Measurements from ENCODE around the gene SLC27A6. TPM values are rescaled to one million over a fixed set of nuclear protein-coding genes. Genes with fewer than 3 reads are reported as not detected.
A peak's percentile ranks its signal among the peaks of the same experiment; 100 is the strongest.
"Not testable (repeated sequence)": the region's sequence is repeated elsewhere in the genome, so short reads cannot be mapped to it uniquely, and the experiment has no call there.

The SLC27A6 gene, protein sequence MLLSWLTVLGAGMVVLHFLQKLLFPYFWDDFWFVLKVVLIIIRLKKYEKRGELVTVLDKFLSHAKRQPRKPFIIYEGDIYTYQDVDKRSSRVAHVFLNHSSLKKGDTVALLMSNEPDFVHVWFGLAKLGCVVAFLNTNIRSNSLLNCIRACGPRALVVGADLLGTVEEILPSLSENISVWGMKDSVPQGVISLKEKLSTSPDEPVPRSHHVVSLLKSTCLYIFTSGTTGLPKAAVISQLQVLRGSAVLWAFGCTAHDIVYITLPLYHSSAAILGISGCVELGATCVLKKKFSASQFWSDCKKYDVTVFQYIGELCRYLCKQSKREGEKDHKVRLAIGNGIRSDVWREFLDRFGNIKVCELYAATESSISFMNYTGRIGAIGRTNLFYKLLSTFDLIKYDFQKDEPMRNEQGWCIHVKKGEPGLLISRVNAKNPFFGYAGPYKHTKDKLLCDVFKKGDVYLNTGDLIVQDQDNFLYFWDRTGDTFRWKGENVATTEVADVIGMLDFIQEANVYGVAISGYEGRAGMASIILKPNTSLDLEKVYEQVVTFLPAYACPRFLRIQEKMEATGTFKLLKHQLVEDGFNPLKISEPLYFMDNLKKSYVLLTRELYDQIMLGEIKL
- total RNA-seq (2014; rRNA removed; shearing (Covaris generic)) = not detected in 2 replicates

DNA sequence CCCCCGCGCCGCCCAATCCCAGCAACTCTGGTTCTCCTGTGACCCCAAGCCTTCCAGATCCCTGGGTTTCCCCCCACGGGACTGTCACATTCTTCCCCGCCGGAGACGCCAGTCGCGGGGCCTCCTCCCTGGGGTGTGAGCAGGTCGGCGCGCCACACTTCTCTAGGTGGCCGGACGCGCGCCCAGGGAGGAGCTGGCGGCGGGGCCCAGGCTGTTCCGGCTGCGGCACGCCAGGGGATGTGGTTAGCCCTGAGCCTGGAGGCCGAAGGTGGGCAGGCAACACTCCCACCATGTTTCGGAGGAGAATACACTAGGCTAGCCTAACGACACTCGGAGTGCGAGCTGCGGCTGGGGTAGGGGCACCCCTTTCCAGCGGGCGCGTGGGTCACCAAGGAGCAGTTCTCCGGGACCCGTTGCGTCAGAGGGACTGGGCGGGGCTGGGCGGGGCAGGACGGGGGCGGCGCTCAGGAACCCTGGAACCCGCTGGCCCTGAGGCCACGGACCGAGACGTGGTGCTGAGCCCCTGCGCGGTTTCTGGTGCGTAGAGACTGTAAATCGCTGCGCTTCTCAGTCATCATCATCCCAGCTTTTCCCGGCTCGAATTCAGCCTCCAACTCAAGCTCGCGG, at the start of gene SLC27A6:
TSS of gene SLC27A6 (plus strand) at position 478 of the 627 bp plus-strand sequence. CDS start 650 bp downstream, outside the sequence.
- no peak for DNase-seq (ENCODE audit: low read depth)

DNA sequence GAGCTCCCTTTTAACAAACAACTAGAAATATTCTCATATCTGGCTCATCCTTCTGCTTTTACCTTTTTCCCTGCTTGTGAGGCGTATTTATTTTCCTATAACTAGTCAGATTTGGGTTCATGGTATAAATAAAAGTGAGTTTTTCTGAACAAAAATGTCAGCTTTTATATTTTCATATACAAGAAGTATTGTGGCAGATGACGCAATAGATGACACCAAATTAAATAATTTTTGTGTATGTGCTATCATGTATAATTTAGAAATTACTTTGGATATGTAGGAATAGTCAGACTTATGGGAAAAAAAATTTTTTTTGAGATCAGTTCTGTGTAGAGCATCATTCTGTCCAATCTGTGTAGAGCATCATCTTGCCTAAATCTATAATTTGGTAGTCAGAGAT, 45.7 kb upstream of the SLC27A6 start:
- DNase-seq (ENCODE audit: low read depth) = no peak

DNA sequence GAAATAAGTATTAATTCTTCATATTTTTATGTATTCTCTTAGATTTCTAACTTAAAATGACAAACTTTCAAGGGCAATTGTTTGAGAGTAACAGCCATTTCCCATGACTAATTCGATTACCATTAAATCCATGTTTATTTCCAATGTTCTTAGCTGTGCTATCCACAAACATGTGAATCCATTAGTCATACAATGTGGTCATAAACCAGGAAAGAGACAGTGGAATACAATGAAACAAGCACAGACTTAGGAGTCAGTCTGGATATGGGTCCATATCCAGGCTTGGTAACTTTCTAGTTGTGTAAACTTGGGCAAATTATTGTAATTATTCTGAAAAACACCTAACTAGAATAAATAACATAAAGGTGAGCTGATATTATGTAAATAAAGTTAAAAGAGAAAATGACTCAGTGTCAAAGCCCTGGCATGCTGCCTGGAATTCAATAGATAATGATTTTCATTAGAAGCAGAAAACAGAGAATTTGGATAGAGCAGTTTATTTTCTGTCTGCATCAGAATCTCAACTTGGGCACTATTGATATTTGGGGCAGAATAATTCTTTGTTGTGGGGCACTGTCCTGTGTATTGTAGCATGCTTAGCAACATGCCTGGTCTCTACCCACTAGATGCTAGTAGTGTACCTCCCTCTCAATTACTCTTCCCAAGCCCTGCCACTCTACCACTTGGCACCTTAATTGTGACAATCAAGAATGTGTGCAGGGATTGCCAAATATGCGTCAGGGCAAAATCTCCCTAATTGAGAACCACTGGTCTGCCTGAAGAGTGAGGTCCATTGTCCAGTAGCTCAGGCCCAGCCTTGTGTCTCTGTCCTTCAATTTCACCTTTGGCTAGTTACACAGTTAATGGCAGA, 44.7 kb upstream of the SLC27A6 start:
- peak; percentile 20 for DNase-seq (ENCODE audit: low read depth)

DNA sequence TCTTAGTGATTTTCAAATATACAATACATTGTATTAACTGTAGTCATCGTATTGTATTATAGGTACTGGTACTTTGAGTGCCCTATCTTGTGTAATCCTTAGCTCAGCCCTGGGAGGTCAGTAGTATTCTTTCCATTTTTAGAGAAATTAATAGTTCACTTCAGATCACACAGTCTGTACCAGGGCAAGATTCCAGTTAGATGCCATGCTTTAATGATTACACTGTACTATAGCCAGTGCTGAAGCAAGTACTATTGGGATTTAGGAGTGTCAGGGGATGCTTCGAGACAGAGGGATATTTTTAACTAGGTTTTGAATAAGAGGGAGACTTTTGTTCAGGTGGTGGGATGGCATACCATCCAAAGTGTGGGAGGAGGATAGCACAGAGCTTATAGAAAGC, 41.0 kb upstream of the SLC27A6 start:
- no peak for DNase-seq (ENCODE audit: low read depth)

DNA sequence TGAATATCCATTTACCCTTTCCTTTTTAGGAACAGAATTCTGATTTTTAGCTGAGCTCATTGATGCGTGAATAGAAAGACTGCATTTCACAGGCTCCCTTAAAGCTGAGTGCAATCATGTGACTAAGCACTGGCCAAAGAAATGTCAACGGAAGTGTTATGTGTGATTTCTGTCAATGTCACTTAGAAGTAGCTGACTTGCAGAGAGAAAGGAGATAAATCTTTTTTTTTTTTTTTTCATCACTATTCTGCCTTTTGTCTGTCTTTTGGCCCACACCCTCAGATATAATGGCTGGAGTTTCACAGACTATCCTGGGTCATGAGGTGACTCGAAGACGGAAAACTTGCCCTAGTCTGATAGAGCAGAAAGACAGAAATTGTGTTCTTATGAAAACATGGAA, 39.3 kb upstream of the SLC27A6 start:
- DNase-seq (ENCODE audit: low read depth) = no peak

DNA sequence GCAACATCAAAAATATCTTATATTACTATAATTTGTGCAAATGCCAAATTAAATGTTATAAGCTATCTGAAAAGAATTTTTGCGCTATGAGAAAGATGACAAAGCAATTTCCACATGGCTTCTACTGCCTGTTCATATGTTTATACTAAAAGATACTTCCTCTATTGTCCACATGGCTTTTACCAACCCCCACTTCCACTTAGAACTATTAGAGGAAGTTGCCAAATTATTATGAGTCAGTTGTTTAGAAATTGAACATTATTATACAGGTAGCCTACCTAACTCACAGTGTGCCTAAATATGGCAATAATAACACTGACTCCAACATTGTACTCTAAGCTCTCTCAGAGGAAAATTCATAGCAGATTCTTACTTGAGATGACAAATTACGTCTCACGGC, 37.6 kb upstream of the SLC27A6 start:
- DNase-seq (ENCODE audit: low read depth) = no peak

DNA sequence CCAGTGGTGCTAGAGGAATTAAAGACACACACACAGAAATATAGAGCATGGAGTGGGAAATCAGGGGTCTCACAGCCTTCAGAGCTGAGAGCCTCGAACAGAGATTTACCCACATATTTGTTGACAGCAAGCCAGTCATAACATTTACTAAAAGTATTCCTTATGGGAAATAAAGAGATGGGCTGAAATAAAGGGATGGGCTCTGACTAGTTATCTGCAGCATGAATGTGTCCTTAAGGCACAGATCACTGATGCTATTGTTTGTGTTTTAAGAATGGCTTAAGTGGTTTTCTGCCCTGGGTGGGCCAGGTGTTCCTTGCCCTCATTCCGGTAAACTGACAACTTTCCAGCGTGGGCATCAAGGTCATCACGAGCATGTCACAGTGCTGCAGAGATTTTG, 33.1 kb upstream of the SLC27A6 start:
- not testable (repeated sequence) for DNase-seq (ENCODE audit: low read depth)

DNA sequence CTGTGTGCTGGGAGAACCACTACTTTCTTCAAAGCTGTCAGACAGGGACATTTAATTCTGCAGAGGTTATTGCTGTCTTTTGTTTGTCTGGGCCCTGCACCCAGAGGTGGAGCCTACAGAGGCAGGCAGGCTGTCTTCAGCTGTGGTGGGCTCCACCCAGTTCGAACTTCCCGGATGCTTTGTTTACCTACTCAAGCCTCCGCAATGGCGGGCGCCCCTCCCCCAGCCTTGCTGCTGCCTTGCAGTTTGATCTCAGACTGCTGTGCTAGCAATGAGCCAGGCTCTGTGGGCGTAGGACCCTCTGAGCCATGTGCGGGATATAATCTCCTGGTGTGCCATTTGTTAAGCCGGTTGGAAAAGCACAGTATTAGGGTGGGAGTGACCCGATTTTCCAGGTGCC, 22.2 kb upstream of the SLC27A6 start:
- not testable (repeated sequence) for DNase-seq (ENCODE audit: low read depth)

DNA sequence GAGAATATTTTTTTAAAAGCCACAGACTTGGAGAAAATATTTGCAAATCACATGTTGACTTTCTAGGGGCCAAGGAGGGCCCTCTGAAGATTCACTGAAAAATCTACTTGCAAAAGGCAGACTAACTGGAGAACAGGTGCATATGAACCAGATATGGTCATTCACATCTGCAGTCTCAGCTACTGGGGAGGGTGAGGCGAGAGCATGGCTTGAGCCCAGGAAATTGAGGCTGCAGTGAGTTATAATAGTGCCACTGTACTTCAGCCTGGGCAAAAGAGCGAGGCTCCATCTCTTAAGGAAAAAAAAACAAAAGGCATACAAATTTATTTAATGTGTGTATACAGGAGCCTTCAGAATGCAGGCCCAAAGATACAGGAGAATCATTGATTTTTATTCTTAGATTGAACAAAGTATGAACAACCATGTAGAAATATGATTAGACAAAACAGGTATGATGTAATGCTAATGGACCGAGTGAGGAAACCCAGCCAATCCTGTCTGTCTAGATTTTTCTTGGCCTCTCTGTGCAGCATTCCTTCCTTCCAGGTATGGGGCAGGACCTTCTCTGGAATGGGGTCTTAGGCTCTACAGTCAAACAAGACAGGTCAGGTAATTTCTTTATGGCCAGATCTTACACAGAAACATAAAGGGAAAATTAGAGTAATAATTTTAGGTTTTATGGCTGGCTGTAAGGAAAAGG, 15.3 kb upstream of the SLC27A6 start:
- DNase-seq (ENCODE audit: low read depth) = no peak

DNA sequence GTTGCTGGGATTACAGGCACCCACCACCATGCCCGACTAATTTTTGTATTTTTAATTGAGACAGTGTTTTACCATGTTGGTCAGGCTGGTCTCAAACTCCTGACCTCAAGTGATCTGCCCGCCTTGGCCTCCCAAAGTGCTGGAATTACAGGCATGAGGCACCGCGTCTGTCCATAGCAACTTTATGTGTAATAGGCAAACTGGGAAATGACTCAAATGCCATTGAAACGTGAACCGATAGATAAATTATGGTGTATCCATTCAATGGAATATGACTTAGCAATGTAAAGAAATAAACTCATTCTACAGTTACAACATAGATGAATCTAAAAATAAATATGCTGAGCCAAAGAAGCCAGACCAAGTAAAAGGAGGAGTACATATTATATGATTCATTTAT, 14.0 kb upstream of the SLC27A6 start:
- DNase-seq (ENCODE audit: low read depth) = not testable (repeated sequence)

DNA sequence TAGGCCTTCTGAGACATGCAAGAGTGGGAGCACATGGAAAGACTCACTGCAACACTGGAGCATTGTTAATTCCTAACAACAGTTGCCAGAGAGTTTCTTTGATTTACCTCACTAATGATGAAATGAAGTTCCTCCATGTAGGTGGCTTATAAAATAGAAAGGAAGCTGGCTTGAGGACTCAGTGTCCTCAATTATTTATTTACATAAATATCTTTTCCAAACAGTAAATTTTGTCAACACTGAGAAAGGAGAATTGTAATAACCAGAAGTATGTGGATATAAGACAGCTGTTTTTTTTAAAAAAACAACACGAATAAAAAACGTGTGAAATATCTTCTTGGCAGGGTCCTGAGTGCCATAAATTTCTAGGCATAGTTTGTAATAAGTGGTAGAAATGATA, 9.1 kb upstream of the SLC27A6 start:
- no peak for DNase-seq (ENCODE audit: low read depth)

DNA sequence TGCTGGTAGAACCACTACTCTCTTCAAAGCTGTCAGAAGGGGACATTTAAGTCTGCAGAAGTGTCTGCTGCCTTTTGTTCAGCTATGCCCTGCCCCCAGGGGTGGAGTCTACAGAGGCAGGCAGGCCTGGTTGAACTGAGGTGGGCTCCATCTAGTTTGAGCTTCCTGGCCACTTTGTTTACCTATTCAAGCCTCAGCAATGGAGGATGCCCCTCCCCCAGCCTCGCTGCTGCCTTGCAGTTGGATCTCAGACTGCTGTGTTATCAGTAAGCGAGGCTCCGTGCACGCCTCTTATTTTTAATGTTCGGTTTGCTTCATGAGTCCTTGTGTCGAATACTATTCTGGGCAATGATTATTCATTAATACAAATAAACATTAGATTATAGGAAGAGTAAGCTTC, 3.1 kb upstream of the SLC27A6 start:
- DNase-seq (ENCODE audit: low read depth) = no peak

DNA sequence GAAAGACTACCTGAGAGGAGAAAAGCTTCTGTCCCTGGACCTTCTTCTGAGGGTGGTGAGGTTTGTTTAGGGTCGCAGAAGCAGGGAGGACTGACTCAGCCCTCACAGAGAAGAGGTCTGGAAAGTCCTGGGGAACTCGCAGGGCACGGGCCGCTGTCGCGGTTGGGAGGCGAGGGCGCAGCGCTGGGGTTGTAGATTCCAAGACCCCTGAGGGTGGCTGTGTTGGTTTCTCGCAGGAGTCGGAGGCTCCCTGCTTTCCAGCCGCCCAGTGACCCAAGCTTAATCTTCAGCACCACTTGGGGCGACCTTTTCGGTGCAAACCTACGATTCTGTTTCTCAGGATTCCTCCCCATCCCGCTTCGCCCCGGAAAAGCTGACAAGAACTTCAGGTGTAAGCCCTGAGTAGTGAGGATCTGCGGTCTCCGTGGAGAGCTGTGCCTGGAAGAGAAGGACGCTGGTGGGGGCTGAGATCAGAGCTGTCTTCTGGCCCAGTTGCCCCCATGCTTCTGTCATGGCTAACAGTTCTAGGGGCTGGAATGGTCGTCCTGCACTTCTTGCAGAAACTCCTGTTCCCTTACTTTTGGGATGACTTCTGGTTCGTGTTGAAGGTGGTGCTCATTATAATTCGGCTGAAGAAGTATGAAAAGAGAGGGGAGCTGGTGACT, 482 bp downstream of the SLC27A6 start:
- DNase-seq (ENCODE audit: low read depth) = no peak

DNA sequence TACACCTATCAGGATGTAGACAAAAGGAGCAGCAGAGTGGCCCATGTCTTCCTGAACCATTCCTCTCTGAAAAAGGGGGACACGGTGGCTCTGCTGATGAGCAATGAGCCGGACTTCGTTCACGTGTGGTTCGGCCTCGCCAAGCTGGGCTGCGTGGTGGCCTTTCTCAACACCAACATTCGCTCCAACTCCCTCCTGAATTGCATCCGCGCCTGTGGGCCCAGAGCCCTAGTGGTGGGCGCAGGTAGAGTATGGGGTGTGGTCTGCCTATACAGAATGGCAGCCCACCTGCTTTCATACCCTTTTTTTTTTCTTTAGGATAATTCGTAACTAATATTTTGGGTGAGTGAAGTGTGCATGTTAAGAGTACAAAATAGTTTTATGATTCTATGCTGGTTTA, 1.1 kb downstream of the SLC27A6 start:
- no peak for DNase-seq (ENCODE audit: low read depth)

DNA sequence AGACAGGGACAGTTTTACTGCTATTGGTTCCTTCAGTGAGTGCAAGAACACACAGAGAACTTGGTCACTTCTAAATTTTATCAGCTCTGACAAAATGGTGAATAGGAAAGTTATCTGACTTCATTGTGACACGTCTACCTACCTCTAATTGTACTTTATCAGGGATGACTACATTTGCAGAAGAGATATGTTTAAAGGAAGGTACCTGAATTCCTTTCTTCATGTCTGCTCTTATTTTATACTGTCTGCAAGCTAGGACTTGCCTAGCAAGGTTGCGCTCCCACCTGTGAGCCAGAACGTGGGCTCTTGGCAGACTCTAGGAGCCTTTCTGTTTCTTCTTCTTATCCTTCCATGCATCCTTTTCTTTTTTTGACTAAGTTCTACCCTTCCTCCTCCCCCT, 1.6 kb downstream of the SLC27A6 start:
- no peak for DNase-seq (ENCODE audit: low read depth)

DNA sequence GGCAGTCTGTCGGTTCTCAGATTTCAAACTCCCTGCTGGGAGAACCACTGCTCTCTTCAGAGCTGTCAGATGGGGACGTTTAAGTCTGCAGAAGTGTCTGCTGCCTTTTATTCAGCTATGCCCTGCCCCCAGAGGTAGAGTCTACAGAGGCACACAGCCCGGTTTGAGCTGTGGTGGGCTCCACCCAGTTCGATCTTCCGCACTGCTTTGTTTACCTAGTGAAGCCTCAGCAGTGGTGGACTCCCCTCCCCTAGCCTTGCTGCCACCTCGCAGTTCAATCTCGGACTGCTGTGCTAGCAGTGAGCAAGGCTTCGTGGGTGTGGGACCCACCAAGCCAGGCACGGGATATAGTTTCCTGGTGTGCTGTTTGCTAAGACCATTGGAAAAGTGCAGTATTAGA, 8.0 kb downstream of the SLC27A6 start:
- DNase-seq (ENCODE audit: low read depth) = no peak

DNA sequence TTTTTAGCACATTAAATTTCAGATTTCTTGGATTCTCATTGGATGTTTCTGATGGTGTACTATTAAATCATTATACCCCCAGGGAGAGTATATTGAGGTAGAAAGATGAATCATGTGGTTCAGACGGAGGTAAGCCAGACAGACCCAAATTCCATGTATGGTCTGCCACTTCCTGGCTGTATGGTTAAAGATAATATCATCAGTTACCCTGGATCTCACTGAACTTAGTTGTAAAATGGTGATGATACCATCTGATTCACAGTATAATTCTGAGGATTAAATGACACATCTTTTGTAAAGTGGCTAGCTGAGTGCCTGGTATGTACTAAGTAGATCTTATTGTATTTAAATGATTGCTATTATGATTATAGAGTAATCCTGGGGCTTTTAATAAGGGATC, 9.3 kb downstream of the SLC27A6 start:
- no peak for DNase-seq (ENCODE audit: low read depth)

DNA sequence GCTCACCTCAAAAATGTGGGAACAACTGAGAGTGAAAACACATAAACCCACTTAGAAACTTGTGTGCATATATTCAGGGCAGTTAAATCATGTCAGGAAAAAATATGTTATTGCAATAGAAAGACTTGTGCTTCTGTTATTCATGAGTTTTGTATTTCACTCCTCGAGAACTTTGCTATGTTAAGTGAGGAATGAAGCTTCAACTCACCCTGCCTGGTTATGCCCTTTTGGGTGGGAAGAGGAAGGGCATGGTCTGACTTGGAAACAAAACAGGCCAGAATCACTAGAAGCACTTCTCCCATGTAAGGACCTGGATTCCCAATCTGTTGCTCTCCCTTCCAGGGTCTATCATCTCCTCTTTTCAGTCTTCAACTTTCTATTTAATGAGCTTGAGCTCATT, 14.5 kb downstream of the SLC27A6 start:
- no peak for DNase-seq (ENCODE audit: low read depth)

DNA sequence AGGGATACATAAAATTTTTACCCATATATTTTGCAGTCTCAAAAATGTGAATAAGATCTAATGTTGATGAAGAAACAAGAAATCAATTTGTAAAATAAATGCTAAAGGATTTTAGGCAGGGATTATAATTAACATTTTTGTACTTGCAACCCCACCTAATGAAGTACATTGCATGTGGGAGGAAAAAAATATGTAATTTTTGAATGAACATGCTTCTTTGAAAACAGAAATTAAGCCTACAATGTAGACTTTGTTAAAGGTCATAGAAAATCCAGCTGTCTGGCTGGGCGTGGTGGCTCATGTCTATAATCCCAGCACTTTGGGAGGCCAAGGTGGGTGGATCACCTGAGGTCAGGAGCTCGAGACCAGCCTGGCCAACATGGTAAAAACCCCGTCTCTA, 15.6 kb downstream of the SLC27A6 start:
- DNase-seq (ENCODE audit: low read depth) = no peak

DNA sequence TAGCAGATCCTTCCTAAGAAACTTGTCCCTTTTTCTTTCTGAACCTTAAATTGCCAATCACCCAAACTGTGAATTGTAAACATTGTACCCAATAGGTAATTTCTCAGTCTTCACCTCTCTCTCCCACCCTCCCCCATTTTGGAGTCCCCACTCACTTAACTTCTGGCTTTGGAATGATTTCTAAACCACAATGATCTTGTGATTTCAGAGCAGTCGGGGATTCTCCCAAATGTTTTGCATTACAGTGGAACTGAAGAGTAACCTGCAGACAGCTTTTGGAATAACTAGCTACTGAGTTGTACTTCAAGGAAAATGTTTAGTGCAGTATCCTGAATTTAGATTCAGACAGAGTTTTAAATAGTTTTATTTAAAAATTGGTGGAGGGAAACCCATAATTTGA, 19.2 kb downstream of the SLC27A6 start:
- DNase-seq (ENCODE audit: low read depth) = no peak

DNA sequence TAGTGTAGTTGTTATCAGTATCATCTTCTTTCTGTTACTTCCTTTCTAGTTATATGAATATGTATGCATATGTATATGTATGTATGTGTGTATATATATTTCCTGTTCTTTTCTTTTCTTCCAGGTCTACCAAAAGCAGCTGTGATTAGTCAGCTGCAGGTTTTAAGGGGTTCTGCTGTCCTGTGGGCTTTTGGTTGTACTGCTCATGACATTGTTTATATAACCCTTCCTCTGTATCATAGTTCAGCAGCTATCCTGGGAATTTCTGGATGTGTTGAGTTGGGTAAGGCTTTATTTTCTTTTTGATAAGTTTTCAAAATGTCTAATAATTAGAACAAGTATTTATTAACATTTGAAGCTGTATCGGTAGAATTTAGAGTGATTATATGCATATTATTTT, 23.2 kb downstream of the SLC27A6 start:
- no peak for DNase-seq (ENCODE audit: low read depth)
